HL-60 (cell line): ENCODE measurements around the gene MS4A7.

Experiments used
- CTCF ChIP-seq: IDR thresholded peaks from one replicate; pipeline ENCODE4 v1.5.1; 2011; ENCODE audit warnings: low read length, control low read depth, inconsistent platforms; ENCODE audit not compliant: insufficient read depth
- GABPA ChIP-seq: IDR thresholded peaks from 2 replicates; pipeline ENCODE4 v1.6.1; 2012; ENCODE audit warnings: low read depth
- POLR2AphosphoS5 ChIP-seq: IDR thresholded peaks from 2 replicates; pipeline ENCODE4 v1.6.1; 2012; ENCODE audit warnings: low read depth
- REST ChIP-seq: IDR thresholded peaks from 2 replicates; pipeline ENCODE4 v1.6.1; 2012; ENCODE audit warnings: low read depth; ENCODE audit not compliant: insufficient replicate concordance
- SPI1 ChIP-seq: IDR thresholded peaks from 2 replicates; pipeline ENCODE4 v1.6.1; 2012; ENCODE audit warnings: low read depth, mild to moderate bottlenecking, borderline replicate concordance

- TF ChIP-seq CTCF = no peak
- TF ChIP-seq REST = no peak
- no peak for TF ChIP-seq POLR2AphosphoS5
- TF ChIP-seq SPI1 = no peak
- TF ChIP-seq GABPA = no peak
These were observed 3.0 kb upstream of the MS4A7 start for GRCh38 chr11:60375316-60375715.
